HPDE6-E6E7 (cell line): ENCODE results near the gene GP1BA.

Experiments
- DNase-seq: peaks from one replicate; pipeline ENCODE4 v3.0.0; 2011; ENCODE audit warnings: missing footprints; ENCODE audit errors: extremely low spot score

The GP1BA gene

GRCh38 chr17:4931963-4932362 is at the start of gene GP1BA:
TSS of gene GP1BA (plus strand) at chr17:4932277. CDS start at chr17:4932605, 328 bp downstream.
- DNase-seq, result no peak

- DNase-seq, result no peak
These were observed 47.6 kb upstream of the GP1BA start for GRCh38 chr17:4884489-4884888.

DNA sequence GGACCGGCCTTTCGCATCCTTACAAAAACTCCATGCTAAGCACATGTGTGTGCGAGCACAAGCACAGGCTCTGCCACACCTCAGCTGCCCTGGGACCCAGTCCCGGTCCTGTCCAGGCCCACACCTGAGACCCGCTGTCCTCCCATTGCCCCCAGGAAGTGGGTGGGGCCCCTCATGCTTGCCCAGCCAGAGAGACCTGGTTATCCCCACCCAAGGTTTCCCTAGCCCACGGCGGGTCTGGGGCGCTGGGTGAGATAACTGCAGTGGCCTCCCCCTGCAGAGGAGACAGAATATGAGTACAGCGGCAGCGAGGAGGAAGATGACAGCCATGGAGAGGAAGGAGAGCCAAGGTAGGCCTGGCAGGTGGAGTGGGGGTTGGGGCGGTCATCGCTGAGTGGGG is 45.2 kb upstream of the GP1BA start:
- no peak for DNase-seq

- DNase-seq, result no peak
These were observed 44.5 kb upstream of the GP1BA start for GRCh38 chr17:4887581-4887980.

- DNase-seq, result no peak
These were observed 40.4 kb upstream of the GP1BA start for GRCh38 chr17:4891411-4892410.

- DNase-seq, result no peak
These were observed 39.4 kb upstream of the GP1BA start for GRCh38 chr17:4892499-4893221.

DNA sequence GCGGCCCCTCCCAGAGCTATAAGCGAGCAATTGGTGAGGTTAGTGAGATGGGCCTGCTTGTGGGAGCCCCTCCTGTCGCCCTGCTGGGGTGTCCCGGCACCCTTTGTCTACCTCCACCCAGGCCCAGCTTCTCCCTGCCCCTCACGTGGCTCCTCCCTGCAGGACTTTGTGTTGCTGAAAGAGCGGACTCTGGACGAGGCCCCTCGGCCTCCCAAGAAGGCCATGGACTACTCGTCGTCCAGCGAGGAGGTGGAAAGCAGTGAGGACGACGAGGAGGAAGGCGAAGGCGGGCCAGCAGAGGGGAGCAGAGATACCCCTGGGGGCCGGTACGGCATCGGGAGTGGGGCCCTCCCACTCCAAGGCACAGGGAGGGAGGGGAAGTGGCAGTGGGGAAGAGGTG is 38.8 kb upstream of the GP1BA start:
- DNase-seq, result no peak

GRCh38 chr17:4893721-4894560 is 38.1 kb upstream of the GP1BA start:
- DNase-seq, result no peak

GRCh38 chr17:4895121-4895520 is 37.0 kb upstream of the GP1BA start:
- DNase-seq, result no peak

GRCh38 chr17:4895657-4896331 is 36.3 kb upstream of the GP1BA start:
- no peak for DNase-seq

GRCh38 chr17:4896332-4897197 is 35.5 kb upstream of the GP1BA start:
- DNase-seq, result no peak

DNA sequence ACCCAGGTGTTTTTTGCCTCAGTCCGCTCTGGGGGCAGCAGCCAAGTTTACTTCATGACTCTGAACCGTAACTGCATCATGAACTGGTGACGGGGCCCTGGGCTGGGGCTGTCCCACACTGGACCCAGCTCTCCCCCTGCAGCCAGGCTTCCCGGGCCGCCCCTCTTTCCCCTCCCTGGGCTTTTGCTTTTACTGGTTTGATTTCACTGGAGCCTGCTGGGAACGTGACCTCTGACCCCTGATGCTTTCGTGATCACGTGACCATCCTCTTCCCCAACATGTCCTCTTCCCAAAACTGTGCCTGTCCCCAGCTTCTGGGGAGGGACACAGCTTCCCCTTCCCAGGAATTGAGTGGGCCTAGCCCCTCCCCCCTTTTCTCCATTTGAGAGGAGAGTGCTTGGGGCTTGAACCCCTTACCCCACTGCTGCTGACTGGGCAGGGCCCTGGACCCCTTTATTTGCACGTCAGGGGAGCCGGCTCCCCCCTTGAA is 34.8 kb upstream of the GP1BA start:
- DNase-seq, result no peak

DNA sequence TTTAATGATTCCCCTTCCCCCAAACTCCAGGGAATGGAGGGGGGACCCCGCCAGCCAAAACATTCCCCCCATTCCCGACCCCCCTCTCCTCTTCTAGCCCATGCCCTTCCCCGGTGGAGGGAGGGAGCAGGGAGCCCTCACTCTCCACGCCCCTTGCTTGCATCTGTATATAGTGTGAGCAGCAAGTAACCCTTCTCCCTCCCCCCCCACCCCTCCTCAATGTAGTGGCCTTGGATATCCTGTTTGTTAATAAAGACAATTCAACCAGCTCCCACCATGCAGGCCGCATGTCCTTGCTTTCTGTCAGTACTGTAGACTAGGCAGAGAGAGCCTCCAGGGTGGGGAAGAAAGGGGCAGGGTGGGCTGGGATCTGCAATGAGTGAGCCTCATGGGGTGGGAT is 34.3 kb upstream of the GP1BA start:
- DNase-seq, result no peak

DNA sequence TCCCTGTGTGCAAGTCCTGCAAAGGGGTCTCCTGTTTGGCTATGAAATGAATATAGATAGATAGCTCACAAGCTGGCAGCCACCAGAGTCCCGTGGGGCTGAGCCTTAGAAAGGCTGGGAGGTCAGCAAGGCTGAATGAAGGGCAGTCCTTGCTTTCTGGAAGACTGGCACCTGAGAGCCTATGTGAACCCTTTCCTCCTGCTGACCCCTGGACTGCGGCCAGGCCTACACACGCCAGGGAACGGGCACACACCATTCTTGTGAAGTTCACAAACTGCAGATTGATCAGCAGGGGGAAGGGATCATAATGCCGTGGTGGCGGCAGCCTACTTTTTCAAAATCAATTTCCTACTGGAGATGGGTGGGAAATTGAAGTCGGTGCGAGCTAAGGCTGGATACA is 33.7 kb upstream of the GP1BA start:
- DNase-seq, result no peak

DNA sequence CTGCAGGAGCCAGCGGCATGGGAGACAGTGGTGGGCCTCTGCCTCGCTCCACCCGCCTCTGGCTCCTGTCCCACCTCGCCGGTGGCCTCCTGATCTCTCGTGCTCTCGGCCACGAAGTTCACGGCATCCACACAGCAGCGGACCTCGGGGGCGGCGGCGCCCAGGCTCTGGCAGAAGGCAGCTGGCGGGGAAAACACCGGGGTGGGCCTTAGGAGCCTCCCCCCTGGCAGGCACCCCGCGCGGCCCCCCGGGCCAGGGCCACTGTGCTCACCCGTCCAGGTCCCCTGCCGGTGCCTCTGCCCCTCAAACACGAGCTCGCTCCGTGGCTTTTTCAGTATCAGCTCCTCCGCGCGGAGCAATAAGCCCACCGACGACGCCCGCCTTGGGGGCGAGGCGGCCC is 33.1 kb upstream of the GP1BA start:
- no peak for DNase-seq

DNA sequence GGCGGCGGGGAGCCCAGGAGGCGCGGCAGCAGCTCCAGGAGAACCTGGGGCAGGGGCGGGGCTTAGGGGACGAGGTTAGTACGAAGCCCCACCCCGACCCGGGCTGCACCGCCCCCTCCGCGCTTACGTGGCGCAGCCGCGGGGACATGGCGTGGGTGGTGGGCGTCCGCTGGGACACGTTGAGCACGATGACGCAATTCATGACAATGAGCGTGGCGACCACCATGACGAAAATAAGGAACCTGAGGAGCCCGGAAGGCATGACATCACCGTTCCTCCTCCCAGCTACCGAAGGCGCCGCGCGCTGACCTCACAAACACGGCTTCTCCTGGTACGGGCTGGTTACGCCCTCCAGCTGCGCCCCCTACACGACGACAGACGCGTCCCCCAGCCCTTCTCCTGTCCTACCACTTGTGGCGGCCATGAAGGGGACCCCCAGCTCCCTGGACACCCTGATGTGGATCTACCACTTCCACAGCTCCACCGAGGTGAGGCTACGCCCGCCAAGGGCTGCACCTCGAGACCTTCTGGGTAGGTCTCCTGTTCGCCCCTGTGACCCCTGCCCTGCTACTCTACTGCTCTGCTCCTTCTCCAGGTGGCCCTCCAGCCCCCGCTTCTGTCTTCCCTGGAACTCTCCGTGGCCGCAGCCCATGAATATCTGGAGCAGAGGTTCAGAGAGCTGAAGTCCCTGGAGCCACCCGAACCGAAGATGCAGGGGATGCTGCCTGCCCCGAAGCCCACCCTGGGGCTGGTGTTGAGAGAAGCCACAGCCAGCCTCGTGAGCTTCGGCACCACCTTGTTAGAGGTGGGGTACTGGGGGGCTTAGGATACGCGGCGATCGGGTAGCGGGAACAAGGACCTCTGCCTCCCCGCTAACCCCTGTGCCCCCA is 32.5 kb upstream of the GP1BA start, which contains the start of gene C17orf107:
C17orf107 (plus strand) TSS at position 196 of the 890 bp plus-strand sequence; CDS start at position 423, 227 bp downstream.
- DNase-seq, result no peak

DNA sequence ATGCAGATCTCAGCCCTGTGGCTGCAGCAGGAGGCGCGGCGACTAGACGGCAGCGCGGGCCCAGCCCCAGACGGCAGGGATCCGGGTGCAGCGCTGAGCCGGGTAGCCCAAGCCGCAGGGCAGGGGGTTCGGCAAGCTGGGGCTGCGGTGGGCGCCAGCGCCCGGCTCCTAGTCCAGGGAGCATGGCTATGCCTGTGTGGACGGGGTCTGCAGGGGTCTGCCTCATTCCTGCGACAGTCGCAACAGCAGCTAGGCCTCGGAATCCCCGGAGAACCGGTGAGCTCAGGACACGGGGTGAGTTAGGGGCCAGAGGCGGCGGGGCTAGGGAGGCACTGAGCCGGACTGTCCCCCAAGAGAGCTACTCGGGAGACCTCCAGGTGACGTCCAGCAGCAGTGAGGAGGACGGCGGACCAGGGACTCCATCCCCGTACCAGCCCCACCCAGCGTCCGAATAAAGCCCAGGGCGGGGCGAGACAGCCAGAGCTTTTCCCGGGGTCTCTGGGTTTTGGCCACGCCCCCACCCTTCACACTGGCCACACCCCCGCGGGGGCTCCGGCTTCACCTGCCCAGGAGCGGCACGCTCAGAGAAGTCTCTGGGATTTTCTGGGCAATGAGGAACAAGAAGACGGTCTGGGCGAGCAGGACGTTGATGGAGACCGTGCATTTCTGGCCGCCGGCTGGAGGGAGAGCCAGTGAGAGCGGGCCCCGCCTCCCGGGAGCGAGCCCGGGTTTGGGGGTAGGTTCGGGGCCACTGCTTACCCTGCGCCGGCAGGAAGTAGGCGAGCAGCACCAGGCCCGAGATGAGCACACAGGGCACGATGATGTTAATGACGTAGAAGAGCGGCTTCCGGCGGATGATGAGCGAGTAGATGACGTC is 31.6 kb upstream of the GP1BA start:
- DNase-seq, result no peak

DNA sequence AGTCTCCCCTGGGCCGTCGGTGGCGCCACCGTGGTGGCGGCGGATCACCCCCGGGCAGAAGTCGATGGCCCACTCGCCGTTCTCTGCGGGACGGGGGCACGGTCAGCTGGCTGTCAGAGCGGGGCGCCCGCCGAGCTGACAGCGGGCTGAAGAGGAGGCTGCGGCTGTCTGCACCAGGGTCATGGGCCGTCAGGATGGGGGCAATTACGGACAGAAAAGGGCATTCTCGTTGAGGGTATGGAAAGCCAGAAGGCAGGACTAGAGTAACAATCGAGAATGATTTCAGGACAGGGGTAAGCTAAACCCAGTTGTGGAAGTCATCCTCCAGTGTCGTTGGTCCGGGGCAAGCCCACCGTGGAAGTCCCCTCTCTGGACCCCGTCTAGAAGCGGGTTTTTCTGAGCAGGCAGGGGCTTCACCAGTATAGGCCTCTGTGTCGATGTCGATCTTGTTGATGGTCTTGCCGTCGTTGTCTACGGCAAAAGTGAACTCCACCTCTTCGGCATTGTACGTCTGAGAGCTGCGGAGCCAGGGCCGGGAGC is 30.9 kb upstream of the GP1BA start:
- DNase-seq, result no peak
